H1 (cell line): ENCODE data around the gene PILRB. TPM values are rescaled to one million over a fixed set of nuclear protein-coding genes. Genes with fewer than 3 reads are reported as not detected.
A peak's percentile ranks its signal among the peaks of the same experiment; 100 is the strongest.
"Not testable (repeated sequence)": the region's sequence is repeated elsewhere in the genome, so short reads cannot be mapped to it uniquely, and the experiment has no call there.

Source experiments
- CTCF ChIA-PET: fragments of 300-600 bp; sonication (Branson Sonifier 250); formaldehyde crosslinking; loops from one replicate; lab custom pipeline; 2021; ENCODE audit not compliant: partially characterized antibody; lab: Charles Lee
- POLR2A ChIA-PET: fragments of 300-600 bp; sonication (Branson Sonifier 250); formaldehyde crosslinking; loops from one replicate; lab custom pipeline; 2021; ENCODE audit warnings: inconsistent platforms; ENCODE audit not compliant: partially characterized antibody; lab: Charles Lee
- DNase-seq, 2 experiments: peaks; one replicate each; pipeline versions ENCODE4 v3.0.0 to v3.0.0-alpha.2; 2010 to 2022; ENCODE audit warnings: low spot score in 2 of 2, low read depth in 1 of 2, mixed read lengths in 1 of 2
- FAIRE-seq: peaks from 2 replicates; lab custom pipeline; 2011; peaks lifted over from hg19 to GRCh38; lab: Jason Lieb, UNC
- H2AFZ ChIP-seq: 2 replicates; pipeline ENCODE4 v1.8.1; 2012; ENCODE audit warnings: low read length, inconsistent platforms
- H2AK5ac ChIP-seq: 2 replicates; pipeline ENCODE4 v1.6.1; 2013; ENCODE audit warnings: low read depth, low read length
- H2BK120ac ChIP-seq: replicated peaks from 2 replicates; pipeline ENCODE3; 2013; ENCODE audit warnings: low read depth, low read length, inconsistent platforms
- H2BK12ac ChIP-seq: 2 replicates; pipeline ENCODE4 v1.6.1; 2013; ENCODE audit warnings: low read depth, low read length
- H2BK15ac ChIP-seq: 2 replicates; pipeline ENCODE4 v1.6.1; 2013; ENCODE audit warnings: low read length
- H2BK20ac ChIP-seq: 2 replicates; pipeline ENCODE4 v1.6.1; 2013; ENCODE audit warnings: low read length
- H2BK5ac ChIP-seq: 2 replicates; pipeline ENCODE4 v1.6.1; 2013; ENCODE audit warnings: low read depth, low read length
- H3K14ac ChIP-seq: 2 replicates; pipeline ENCODE4 v1.6.1; 2013; ENCODE audit warnings: inconsistent platforms; ENCODE audit not compliant: insufficient read length
- H3K18ac ChIP-seq: 2 replicates; pipeline ENCODE4 v1.6.1; 2013; ENCODE audit warnings: low read length; ENCODE audit errors: extremely low read depth
- H3K23ac ChIP-seq: 2 replicates; pipeline ENCODE4 v1.6.1; 2013; ENCODE audit warnings: inconsistent platforms; ENCODE audit not compliant: insufficient read length
- H3K23me2 ChIP-seq: 2 replicates; pipeline ENCODE4 v1.6.1; 2013; ENCODE audit warnings: low read depth, low read length
- H3K27ac ChIP-seq: 2 replicates; pipeline ENCODE4 v1.6.1; 2011; ENCODE audit warnings: low read depth, low read length, inconsistent platforms
- H3K27me3 ChIP-seq, 4 experiments: replicated peaks in 1 of 4; 1 replicate in 1 of 4; 2 replicates in 3 of 4; pipeline versions ENCODE4 v1.6.1 to v1.8.1; 2011 to 2013; ENCODE audit warnings: low read length in 3 of 4, mild to moderate bottlenecking in 3 of 4, inconsistent platforms in 2 of 4, mixed read lengths in 2 of 4, moderate library complexity in 1 of 4; ENCODE audit not compliant: control insufficient read depth in 3 of 4, insufficient read depth in 3 of 4; ENCODE audit errors: extremely low read depth in 1 of 4
- H3K36me3 ChIP-seq, 4 experiments: 2 replicates each; pipeline versions ENCODE4 v1.6.1 to v1.8.1; 2011 to 2013; ENCODE audit warnings: mild to moderate bottlenecking in 4 of 4, low read length in 3 of 4, moderate library complexity in 2 of 4, control low read depth in 1 of 4, inconsistent platforms in 1 of 4; ENCODE audit not compliant: insufficient read depth in 4 of 4, control insufficient read depth in 2 of 4
- H3K4ac ChIP-seq: replicated peaks from 2 replicates; pipeline ENCODE3; 2013; ENCODE audit warnings: low read length, low read depth, mixed read lengths, inconsistent platforms; ENCODE audit not compliant: insufficient read length
- H3K4me1 ChIP-seq, 4 experiments: replicated peaks in 1 of 4; 1 replicate in 1 of 4; 2 replicates in 3 of 4; pipeline versions ENCODE4 v1.6.1 to v1.8.1; 2011 to 2013; ENCODE audit warnings: low read length in 3 of 4, inconsistent platforms in 2 of 4, mixed read lengths in 1 of 4; ENCODE audit not compliant: insufficient read depth in 4 of 4, control insufficient read depth in 3 of 4
- H3K4me2 ChIP-seq, 2 experiments: 2 replicates each; pipeline versions ENCODE4 v1.6.1 to v1.8.1; 2011 to 2013; ENCODE audit warnings: low read depth in 2 of 2, low read length in 2 of 2, control low read depth in 1 of 2, inconsistent platforms in 1 of 2, mild to moderate bottlenecking in 1 of 2; ENCODE audit not compliant: insufficient read depth in 1 of 2
- H3K4me3 ChIP-seq, 4 experiments: fragments of 200-600, 300-600 bp in 1 of 4; sonication (generic), shearing (Covaris generic), sonication (Bioruptor Twin) in 1 of 4; 2 replicates each; pipeline versions ENCODE4 v1.5.1 to v1.8.1; 2011 to 2016; ENCODE audit warnings: low read length in 4 of 4, low read depth in 3 of 4, control low read depth in 2 of 4, inconsistent platforms in 2 of 4, mild to moderate bottlenecking in 2 of 4, mixed read lengths in 1 of 4, moderate library complexity in 1 of 4; ENCODE audit not compliant: insufficient read depth in 2 of 4; ENCODE audit errors: extremely low read depth in 1 of 4
- H3K56ac ChIP-seq: replicated peaks from 2 replicates; pipeline ENCODE3; 2013; ENCODE audit warnings: low read depth, mild to moderate bottlenecking, mixed read lengths, low read length, inconsistent platforms; ENCODE audit not compliant: insufficient read length
- H3K79me1 ChIP-seq: 2 replicates; pipeline ENCODE4 v1.6.1; 2013; ENCODE audit warnings: low read depth, low read length, control low read depth
- H3K79me2 ChIP-seq, 2 experiments: 2 replicates each; pipeline versions ENCODE4 v1.6.1 to v1.8.1; 2012 to 2013; ENCODE audit warnings: low read length in 2 of 2, mild to moderate bottlenecking in 2 of 2, inconsistent platforms in 1 of 2; ENCODE audit not compliant: insufficient read depth in 2 of 2, control insufficient read depth in 1 of 2
- H3K9ac ChIP-seq, 4 experiments: replicated peaks in 1 of 4; 1 replicate in 1 of 4; 2 replicates in 3 of 4; pipeline versions ENCODE4 v1.6.1 to v1.8.1; 2011 to 2013; ENCODE audit warnings: low read depth in 3 of 4, low read length in 3 of 4, control low read depth in 2 of 4, mild to moderate bottlenecking in 2 of 4, moderate library complexity in 2 of 4, inconsistent platforms in 1 of 4; ENCODE audit errors: extremely low read depth in 1 of 4
- H3K9me3 ChIP-seq, 2 experiments: 2 replicates each; pipeline versions ENCODE4 v1.6.1 to v1.8.1; 2012 to 2013; ENCODE audit warnings: mild to moderate bottlenecking in 2 of 2, moderate library complexity in 2 of 2, control low read depth in 1 of 2, inconsistent platforms in 1 of 2, low read depth in 1 of 2, low read length in 1 of 2, mixed read lengths in 1 of 2; ENCODE audit not compliant: insufficient read depth in 2 of 2
- H4K20me1 ChIP-seq, 2 experiments: replicated peaks in 1 of 2; 2 replicates each; pipeline versions ENCODE3 to v1.8.1; 2011 to 2013; ENCODE audit warnings: inconsistent platforms in 2 of 2, low read length in 2 of 2, mild to moderate bottlenecking in 1 of 2; ENCODE audit not compliant: insufficient read depth in 2 of 2, control insufficient read depth in 1 of 2
- H4K5ac ChIP-seq: 2 replicates; pipeline ENCODE4 v1.6.1; 2013; ENCODE audit warnings: low read length, low read depth, mixed read lengths, inconsistent platforms; ENCODE audit not compliant: insufficient read length
- H4K8ac ChIP-seq: 2 replicates; pipeline ENCODE4 v1.8.0; 2013; ENCODE audit warnings: mild to moderate bottlenecking, moderate library complexity, low read length, inconsistent platforms; ENCODE audit not compliant: insufficient read depth; ENCODE audit errors: extremely low read depth
- H4K91ac ChIP-seq: replicated peaks from 2 replicates; pipeline ENCODE3; 2013; ENCODE audit warnings: low read length, mixed read lengths, inconsistent platforms; ENCODE audit not compliant: insufficient read length
- POLR2A ChIP-seq, 2 experiments: IDR thresholded peaks; 1 replicate in 1 of 2; 2 replicates in 1 of 2; pipeline ENCODE4 v1.6.1; 2011; ENCODE audit warnings: low read depth in 2 of 2, low read length in 2 of 2, mild to moderate bottlenecking in 2 of 2; ENCODE audit errors: control extremely low read depth in 1 of 2
- SP1 ChIP-seq: IDR thresholded peaks from 2 replicates; pipeline ENCODE4 v1.6.1; 2011; ENCODE audit warnings: low read depth, low read length
- TBP ChIP-seq: IDR thresholded peaks from 2 replicates; pipeline ENCODE4 v1.6.1; 2011; ENCODE audit warnings: low read depth, low read length, improper control_type of control experiment
- WGBS, 2 experiments: shearing (Covaris generic) in 1 of 2; methylation state at CpG; one replicate each; pipeline versions ENCODE4 v1.1.6 to v1.1.7; 2013 to 2015; ENCODE audit warnings: low lambda C conversion rate in 2 of 2, mixed read lengths in 2 of 2, inconsistent platforms in 1 of 2, low coverage in 1 of 2, missing lambda C conversion rate in 1 of 2; ENCODE audit not compliant: insufficient replicate concordance in 2 of 2, insufficient coverage in 1 of 2, insufficient read length in 1 of 2; ENCODE audit errors: extremely low coverage in 1 of 2, missing lambda C conversion rate in 1 of 2; 5-methylcytosine and 5-hydroxymethylcytosine counted together
- polyA plus RNA-seq, 7 experiments: library from polyadenylated mRNA; depleted of rRNA in 3 of 7; stranded (reverse) in 5 of 7; unstranded in 2 of 7; fragments of >200 nt in 5 of 7; fragments of 200-250 nt in 2 of 7; gene quantifications; 1 replicate in 5 of 7; 2 replicates in 1 of 7; 4 replicates in 1 of 7; pipeline versions ENCODE4 v1.2.1 to v1.2.3, GENCODE V29; 2011 to 2013; ENCODE audit warnings: missing spikeins in 2 of 7, mixed read lengths in 2 of 7
- total RNA-seq: library from RNA; stranded (reverse); fragmentation: NEBNext Ultra II Directional; extraction: Animal tissue kit (Norgen Biotek cat#: 25700); gene quantifications from 2 replicates; pipeline ENCODE4 v1.2.1, GENCODE V29; 2021

Gene PILRB
- total and polyA plus RNA-seq, 2 of the 8 experiments (the other 6 are each of a cell fraction or from before 2014, with no cell fraction given): 32.2 to 49.9 TPM

DNA sequence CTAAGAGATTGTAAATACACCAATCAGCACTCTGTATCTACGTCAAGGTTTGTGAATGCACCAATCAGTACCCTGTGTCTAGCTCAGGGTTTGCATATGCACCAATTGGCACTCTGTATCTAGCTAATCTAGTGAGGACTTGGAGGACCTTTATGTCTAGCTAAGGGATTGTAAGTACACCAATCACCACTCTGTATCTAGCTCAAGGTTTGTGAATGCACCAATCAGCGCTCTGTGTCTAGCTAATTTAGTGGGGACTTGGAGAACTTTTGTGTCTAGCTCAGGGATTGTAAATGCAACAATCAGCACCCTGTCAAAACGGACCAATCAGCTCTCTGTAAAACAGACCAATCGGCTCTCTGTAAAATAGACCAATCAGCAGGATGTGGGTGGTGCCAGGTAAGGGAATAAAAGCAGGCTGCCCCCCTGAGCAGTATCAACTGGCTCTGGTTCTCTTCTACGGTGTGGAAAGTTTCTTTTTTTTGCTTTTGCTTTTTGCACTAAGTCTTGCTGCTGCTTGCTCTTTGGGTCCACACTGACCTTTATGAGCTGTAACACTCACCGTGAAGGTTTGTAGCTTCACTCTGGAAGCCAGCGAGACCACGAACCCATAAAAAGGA, 24.4 kb downstream of the PILRB start:
- 93% methylated on average over 8 of the region's 8 CpGs; no CpG with 5 or more reads in 1 of the 2 experiments for WGBS, 2 experiments
- H4K91ac ChIP-seq, H3K4me3 ChIP-seq, H3K36me3 ChIP-seq, DNase-seq, H3K27me3 ChIP-seq, H3K4ac ChIP-seq, H3K79me1 ChIP-seq, H2BK120ac ChIP-seq, H3K9me3 ChIP-seq, H2BK20ac ChIP-seq, H3K14ac ChIP-seq, H3K18ac ChIP-seq, H3K79me2 ChIP-seq, H4K8ac ChIP-seq, H2BK12ac ChIP-seq, H4K20me1 ChIP-seq, H4K5ac ChIP-seq, H2AFZ ChIP-seq, H3K56ac ChIP-seq, H2BK5ac ChIP-seq, H2BK15ac ChIP-seq, H3K23ac ChIP-seq, H3K27ac ChIP-seq, H3K23me2 ChIP-seq, H2AK5ac ChIP-seq, H3K4me1 ChIP-seq, H3K9ac ChIP-seq: not testable (repeated sequence)
- CTCF ChIA-PET: interaction anchor here (0.6 to 2.8 kb wide), 7 partner anchors 10 to 380 kb away, joined by 3 to 13 read pairs (median 3); no protein-coding TSS in a partner anchor
- TF ChIP-seq POLR2A (IDR thresholded peaks at IDR 0.05; ENCODE audit: control extremely low read depth in 1 of 2, low read depth in 2 of 2, low read length in 2 of 2): 0 out of 3 replicates have a peak, but pooled peaks of 1 of the 2 experiments have one; percentile 16
- TF ChIP-seq SP1: peak; percentile 64; the same call in 1 of the 2 replicates
- peak; percentile 30; the same call in 1 of the 2 replicates for TF ChIP-seq TBP
- peak; percentile 36 for FAIRE-seq
- POLR2A ChIA-PET: interaction anchor here (0.5 to 3.8 kb wide), 9 partner anchors 11 to 434 kb away, joined by 3 to 26 read pairs (median 4); partner anchors contain the start of genes MEPCE, PPP1R35 and ZCWPW1
- peak overlapping the region in 1 of 2 experiments; percentile 11; a peak in 1 of 4 replicates for H3K4me2 ChIP-seq
